T-helper 1 cell treated with Interleukin-12 subunit alpha and Interleukin-12 subunit beta and Interleukin-4 antibody, amounts not matched to agents 30 ng/mL and 1 ng/mL, for 36 hours (primary cell): ENCODE data around the gene NET1. TPM values are rescaled to one million over a fixed set of nuclear protein-coding genes. Genes with fewer than 3 reads are reported as not detected.

Experiments
- intact Hi-C: fragments of 100-400 bp; cut with micrococcal nuclease; formaldehyde crosslinking; loops from one replicate; pipeline ENCODE4 v1.15.1; 2024
- total RNA-seq: library from RNA; stranded (reverse); gene quantifications from 2 replicates; pipeline ENCODE4 v1.2.3, GENCODE V29; 2022

Gene NET1
- total RNA-seq, 1 donor from 2014 or later = 41.8 TPM

DNA sequence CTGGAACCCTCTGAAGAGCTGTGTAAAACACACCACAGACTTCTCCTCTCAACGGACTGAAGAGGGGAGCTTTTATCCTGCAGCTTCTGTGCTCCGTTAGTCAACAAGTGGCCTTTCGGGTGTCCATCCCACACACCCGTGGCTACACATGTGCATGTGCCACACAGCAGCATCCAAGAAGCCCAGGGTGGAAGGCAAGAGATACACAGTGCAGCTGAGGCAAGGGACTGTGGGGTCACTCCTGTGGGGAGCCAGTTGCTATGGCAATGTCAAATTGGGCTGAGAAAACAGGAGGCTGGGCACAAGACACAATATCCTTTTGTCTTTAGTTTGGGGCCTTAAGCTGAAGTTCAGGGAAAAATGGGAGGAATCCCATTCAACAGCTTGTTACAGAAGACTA, 28.7 kb downstream of the NET1 start:
- intact Hi-C loops = loop anchor here (10.0 kb wide), 4 partner anchors 334 to 764 kb away; partner anchors contain the start of genes IL15RA, PFKFB3 and RBM17

DNA sequence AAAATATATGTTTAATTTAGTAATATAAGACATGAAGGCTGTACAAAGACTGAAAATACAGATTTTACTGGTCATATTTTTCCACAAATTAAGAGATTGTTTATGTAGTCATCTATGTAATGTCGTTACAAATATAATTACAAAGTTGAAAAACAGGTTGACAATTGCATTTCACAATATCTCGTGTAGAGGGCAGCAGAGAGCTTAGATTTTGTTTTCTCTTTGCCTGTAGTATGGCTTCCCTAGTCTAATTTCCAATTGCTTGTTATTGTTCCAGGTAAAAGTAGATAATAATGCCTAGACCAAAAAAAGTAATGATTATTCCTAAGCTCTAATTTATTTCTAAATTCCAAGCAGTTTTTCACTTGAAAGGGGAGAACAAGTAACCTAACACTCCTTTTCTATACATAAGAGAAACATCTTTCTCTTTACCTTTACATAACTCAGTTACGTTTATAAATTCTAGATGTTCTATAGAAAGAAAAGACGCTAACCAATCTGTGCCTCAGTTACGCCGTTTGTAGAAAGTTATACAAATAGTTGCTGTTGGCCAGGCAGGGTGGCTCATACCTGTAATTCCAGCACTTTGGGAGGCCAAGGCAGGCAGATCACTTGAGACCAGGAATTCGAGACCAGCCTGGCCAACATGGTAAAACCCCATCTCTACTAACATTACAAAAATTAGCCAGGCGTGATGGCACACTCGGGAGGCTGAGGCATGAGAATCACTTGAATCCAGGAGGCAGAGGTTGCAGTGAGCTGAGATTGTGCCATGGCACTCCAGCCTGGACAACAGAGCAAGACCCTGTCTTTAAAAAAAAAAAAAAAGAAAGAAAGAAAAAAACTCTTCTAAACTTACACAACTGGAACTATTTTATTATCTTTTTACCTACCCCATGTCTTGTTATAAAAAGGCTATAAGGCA, 30.0 kb downstream of the NET1 start:
- intact Hi-C loops = loop anchor here (1.0 to 10.0 kb wide), 9 partner anchors 146 to 762 kb away; partner anchors contain the start of genes IL15RA, PFKFB3 and RBM17

DNA sequence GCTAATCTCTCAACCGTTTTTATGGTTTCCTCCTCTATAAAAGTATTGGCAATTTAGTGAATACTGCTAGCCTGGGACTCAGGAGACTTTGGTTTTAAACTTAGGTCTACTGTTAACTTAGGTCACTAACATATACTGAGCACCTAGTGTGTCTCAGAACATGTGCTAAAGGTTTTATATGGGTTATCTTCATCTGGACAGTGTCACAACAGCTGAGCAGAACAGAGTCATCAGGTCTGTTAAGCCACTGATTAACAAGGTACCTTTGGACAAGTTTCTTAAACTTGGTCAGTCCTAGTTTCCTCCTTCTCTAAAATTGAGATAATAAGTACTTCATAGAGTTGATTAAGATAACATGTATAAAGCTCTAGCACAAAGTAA, 30.6 kb downstream of the NET1 start:
- intact Hi-C loops = loop anchor here (1.0 to 10.0 kb wide), 9 partner anchors 146 to 762 kb away; partner anchors contain the start of genes IL15RA, PFKFB3 and RBM17

GRCh38 chr10:5443429-5443828, 31.1 kb downstream of the NET1 start:
- intact Hi-C loops = loop anchor here (2.0 to 10.0 kb wide), 7 partner anchors 147 to 761 kb away; partner anchors contain the start of genes IL15RA, PFKFB3 and RBM17

DNA sequence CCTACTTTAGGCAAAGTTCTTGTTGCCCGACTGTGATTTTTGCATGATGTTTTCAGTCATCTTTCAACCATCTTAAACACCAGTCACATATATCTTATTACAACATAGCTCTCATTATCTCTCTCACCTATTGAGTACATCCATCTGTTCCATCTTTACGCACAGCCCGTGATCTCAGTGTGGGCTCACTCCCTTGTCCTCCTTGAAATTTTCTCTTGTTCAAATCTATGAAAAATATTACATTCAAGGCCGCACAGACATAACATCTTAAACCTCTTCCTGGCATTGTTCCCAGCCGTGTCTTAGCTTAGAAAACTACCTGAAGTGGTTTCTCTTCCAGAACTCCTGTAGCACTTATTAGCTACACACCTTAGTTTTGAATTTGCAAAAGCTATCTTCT, 32.6 kb downstream of the NET1 start:
- intact Hi-C loops = loop anchor here (5.0 to 10.0 kb wide), 5 partner anchors 330 to 760 kb away; partner anchors contain the start of genes ANKRD16, IL15RA, PFKFB3 and RBM17

DNA sequence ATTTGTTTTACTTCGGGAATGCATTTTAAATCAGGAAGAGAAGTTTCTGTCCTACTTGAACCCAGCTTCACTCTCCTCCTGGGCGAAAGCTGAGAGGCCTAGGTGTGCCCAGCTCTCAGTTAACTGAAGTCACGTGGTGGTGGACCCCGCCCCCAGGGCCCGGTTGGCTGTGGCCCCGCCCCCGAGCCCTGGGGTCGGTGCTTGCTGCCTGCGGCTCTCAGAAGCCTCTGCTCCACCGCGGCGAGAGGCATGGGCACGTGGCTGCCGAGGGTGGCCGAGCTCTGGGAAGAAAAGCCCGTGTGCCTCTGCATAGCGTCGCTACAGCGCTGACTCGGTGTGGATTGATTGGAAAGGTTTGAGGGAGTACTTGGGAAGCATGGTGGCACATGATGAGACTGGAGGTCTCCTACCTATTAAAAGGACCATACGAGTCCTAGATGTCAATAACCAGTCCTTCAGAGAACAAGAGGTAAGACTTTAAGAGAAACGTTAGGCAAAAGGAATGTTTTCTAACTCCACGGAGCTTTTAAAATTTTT, 34.1 kb downstream of the NET1 start:
- intact Hi-C loops = loop anchor here (1.0 to 10.0 kb wide), 7 partner anchors 34 to 758 kb away; partner anchors contain the start of genes ANKRD16, IL15RA, NET1 and PFKFB3

DNA sequence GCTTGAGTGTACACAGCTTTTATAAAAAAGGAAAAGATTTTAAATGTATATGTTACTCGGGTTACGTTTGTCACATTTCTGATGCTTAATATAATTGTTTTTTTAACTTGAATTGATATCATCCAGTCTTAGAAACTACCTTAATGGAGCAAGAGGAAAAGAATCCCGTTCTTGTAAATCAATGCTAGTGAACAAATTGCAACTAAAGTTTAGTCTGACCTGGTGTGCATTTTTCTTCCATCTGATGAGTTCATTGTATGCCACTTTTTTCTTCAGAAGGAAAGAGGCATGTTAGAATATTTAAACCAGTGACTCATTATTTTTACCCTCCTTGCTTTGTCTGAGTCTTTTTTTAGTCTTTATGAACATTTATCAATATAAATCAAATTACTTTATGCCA, 34.7 kb downstream of the NET1 start:
- intact Hi-C loops = loop anchor here (1.0 to 10.0 kb wide), 10 partner anchors 102 to 758 kb away; partner anchors contain the start of genes AKR1E2, ANKRD16, IL15RA and PFKFB3

DNA sequence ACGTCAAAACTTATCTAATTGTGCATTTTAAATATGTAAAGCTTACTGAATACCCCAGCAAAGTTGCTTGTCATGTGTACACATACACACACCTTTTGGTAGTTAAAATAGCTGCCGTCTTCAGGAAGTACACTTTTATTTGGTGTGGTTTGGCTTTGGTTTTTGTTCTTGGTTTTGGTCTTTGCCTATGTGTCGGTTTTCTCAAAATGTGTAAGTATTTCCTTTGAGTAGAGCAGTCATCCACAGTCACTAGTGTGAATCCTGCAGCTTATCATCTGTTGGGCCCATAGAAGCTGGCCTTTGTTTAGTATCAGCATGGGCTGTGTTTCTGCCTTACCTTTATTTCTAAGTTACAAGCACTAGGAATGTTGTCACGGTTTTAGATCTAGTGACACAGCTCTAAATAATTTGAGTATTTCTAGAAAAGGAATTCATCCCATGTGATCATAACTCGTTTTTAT, 35.3 kb downstream of the NET1 start:
- intact Hi-C loops = loop anchor here (1.0 to 10.0 kb wide), 10 partner anchors 102 to 757 kb away; partner anchors contain the start of genes AKR1E2, ANKRD16, IL15RA and PFKFB3

DNA sequence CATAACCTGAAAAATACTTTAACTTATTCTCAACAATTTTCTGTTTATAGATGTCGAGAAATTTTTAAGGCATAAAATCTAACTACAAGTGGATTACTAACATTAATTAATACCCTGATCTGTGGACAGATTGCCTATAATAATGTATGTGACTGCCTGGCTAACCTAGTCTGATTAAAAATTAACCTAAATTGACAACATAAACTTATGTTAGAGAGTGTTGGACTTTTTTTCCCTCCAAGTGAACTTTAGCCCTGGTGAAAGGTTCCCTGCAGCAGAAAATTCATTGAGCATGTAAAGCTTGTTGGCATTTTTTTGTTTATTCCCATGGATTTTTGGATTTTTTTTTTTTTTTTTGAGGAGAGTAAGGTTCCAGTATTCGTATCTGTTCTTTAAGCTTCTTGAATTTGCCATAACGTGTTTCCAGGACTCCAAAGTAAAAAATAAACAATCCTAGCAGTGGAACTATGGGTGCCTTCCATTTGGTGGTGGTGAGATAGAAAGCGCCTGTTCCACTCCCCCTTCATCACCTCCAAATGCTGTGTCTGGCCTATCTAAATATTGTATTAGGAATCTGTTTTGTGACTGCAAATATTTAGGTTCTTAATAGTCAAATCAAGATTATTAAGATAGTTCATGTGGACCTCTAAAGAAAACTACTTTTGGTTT, 36.1 kb downstream of the NET1 start:
- intact Hi-C loops = loop anchor here (5.0 to 10.0 kb wide), 5 partner anchors 326 to 756 kb away; partner anchors contain the start of genes ANKRD16, IL15RA, PFKFB3 and RBM17

- intact Hi-C loops = loop anchor here (5.0 to 10.0 kb wide), 5 partner anchors 326 to 756 kb away; partner anchors contain the start of genes ANKRD16, IL15RA, PFKFB3 and RBM17
These were observed 36.9 kb downstream of the NET1 start for GRCh38 chr10:5449227-5449626.

GRCh38 chr10:5449823-5450222, 37.5 kb downstream of the NET1 start:
- intact Hi-C loops = loop anchor here (5.0 to 10.0 kb wide), 5 partner anchors 325 to 755 kb away; partner anchors contain the start of genes ANKRD16, IL15RA, PFKFB3 and RBM17

DNA sequence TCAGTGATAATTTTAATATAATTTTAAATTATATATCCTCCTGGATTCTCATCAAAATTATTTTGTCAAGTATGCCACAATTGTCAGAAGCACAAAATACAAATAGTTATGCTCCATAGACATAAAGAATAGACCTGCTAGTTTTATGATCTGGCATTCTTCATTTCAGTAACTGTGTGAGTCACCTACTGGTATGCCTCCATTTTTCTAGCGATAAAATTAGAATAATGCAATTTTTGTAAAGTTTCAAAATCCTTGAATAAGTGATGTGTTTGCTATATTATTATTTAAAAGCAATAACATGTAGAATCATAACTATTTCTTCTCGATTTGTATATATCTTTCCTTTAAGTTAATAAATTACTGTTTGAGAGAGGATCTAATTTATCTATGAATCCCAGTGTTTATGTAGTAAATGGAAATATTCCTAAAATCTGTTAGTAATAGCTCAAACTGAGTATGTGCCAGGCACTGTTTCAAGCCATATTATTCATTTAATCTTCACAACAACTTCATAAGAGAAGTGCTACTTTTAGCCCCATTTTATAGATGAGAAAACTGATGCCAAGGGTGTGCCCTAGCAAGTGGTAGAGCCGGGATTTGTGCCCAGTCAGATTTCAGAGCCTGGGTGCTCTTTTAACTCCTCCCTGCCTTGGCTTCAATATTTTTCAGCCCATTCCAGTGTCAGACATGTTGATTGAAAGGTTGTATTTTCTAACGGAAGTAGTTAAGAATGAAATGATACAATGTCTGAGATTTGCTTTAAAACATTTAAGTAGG, 38.4 kb downstream of the NET1 start:
- intact Hi-C loops = no loop called here

GRCh38 chr10:5453749-5454489, 41.6 kb downstream of the NET1 start:
- intact Hi-C loops = no loop called here

GRCh38 chr10:5456563-5456962, 44.2 kb downstream of the NET1 start:
- intact Hi-C loops = no loop called here

DNA sequence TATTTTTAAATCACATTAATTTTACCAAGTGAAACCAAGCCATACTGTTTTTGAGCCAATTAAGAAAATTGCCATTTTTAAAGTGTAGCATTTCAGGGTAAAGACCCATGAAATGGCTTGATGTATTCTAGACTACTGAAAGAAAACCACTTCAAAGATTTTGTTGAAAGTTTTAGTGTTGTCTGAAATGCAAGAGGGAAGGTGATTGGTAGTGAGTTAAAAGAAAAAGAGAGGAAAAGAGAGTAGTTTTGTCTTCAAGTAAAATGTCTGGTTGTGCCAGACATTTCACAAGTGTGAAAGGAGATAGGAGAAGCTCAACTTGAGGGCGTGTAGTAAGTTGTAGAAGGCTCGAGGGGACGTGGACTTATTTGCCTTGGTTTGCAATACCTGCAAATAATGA, 45.4 kb downstream of the NET1 start:
- intact Hi-C loops = no loop called here

GRCh38 chr10:5458425-5458824, 46.1 kb downstream of the NET1 start:
- intact Hi-C loops = no loop called here

GRCh38 chr10:5458949-5459747, 46.8 kb downstream of the NET1 start:
- intact Hi-C loops = no loop called here

GRCh38 chr10:5460468-5461202, 48.3 kb downstream of the NET1 start:
- intact Hi-C loops = no loop called here
